ENCODE results near the gene FICD. TPM values are rescaled to one million over a fixed set of nuclear protein-coding genes. Genes with fewer than 3 reads are reported as not detected.

FICD gene
- total RNA-seq, 6 donors from 2014 or later: 6.5 to 15.3 (median 12.2) TPM

DNA sequence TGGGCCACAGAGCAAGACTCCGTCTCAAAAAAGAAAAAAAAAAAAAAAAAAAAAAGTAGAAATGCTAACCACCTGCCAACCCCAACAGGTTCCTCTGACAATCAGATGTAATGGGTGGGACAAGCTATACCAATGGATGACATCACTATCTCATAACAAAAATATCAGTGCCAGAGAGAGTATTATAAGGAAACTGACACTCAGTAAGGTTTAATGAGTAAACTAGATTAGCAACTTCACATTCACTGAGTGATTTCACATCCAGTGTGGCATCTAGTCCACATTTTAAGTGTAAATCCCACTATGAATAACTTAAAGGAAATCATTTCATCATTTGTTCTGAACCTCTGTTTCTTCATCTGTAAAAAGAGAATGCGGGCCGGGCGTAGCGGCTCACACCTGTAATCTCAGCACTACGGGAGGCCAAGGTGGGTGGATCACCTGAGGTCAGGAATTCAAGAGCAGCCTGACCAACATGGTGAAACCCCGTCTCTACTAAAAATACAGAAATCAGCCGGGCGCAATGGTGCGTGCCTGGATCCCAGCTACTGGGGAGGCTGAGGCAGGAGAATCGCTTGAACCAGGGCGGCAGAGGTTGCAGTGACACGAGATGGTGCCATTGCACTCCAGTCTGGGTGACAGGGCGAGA, 44.1 kb downstream of the FICD start:
- 78 to 82% methylated on average over 14 of the region's 14 CpGs for whole genome bisulfite sequencing, 2 donors

DNA sequence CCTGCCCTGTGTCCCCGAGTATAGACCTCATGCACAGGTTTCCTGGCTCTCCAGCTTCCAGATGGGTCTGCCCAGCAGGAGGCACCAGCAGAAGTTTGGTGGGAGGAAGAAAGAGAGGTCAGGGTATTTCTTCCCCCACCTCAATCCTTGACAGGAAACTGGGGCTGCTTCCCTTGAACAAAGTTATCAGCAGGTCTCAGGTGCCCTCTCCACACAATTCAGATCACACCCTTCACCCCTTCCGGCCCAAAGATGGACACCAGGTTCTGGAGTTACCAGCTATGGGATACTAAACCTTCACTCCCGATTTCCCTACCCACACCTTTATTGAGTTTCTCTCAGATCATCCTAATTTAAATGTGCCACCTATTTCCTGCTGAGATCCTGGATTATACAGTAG, 44.7 kb downstream of the FICD start:
- peaks cover 43 to 65% (median 50%) of the 10 kb centered on the region in 4 donors for H3K4me1 ChIP-seq
- no peak for ATAC-seq (ENCODE audit: low FRiP score in 2 of 2)
- H3K27me3 ChIP-seq: no peaks in the 10 kb centered on the region
- DNase-seq: no peak
- no peak overlapping the region for H3K27ac ChIP-seq
- H3K9me3 ChIP-seq: no peaks in the 10 kb centered on the region
- peak overlapping the region in 3 of 4 donors; percentile 79 to 95 (median 85) for H3K4me3 ChIP-seq
- TF ChIP-seq, protein P1, sequence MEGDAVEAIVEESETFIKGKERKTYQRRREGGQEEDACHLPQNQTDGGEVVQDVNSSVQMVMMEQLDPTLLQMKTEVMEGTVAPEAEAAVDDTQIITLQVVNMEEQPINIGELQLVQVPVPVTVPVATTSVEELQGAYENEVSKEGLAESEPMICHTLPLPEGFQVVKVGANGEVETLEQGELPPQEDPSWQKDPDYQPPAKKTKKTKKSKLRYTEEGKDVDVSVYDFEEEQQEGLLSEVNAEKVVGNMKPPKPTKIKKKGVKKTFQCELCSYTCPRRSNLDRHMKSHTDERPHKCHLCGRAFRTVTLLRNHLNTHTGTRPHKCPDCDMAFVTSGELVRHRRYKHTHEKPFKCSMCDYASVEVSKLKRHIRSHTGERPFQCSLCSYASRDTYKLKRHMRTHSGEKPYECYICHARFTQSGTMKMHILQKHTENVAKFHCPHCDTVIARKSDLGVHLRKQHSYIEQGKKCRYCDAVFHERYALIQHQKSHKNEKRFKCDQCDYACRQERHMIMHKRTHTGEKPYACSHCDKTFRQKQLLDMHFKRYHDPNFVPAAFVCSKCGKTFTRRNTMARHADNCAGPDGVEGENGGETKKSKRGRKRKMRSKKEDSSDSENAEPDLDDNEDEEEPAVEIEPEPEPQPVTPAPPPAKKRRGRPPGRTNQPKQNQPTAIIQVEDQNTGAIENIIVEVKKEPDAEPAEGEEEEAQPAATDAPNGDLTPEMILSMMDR (IDR thresholded peaks at IDR 0.05): no peak
- no peak for TF ChIP-seq POLR2AphosphoS5 (IDR thresholded peaks at IDR 0.05)
- no peak for TF ChIP-seq EP300 (IDR thresholded peaks at IDR 0.05)
- no peak for TF ChIP-seq POLR2A (IDR thresholded peaks at IDR 0.05)
- 36 to 57% methylated on average over 3 of the region's 3 CpGs for WGBS, 2 donors
- H3K36me3 ChIP-seq: peaks cover 3 to 20% (median 8%) of the 10 kb centered on the region in 4 donors

More for the DNA sequence above, 44.1 kb downstream of the FICD start:
- ATAC-seq (ENCODE audit: low FRiP score in 2 of 2) (no peak), DNase-seq (no peak)
- TF ChIP-seq POLR2AphosphoS5 (IDR thresholded peaks at IDR 0.05): no peak
- no peak for TF ChIP-seq EP300 (IDR thresholded peaks at IDR 0.05)
- no peak for TF ChIP-seq POLR2A (IDR thresholded peaks at IDR 0.05)
- TF ChIP-seq, protein P1 (IDR thresholded peaks at IDR 0.05): no peak
- no peak overlapping the region for H3K27ac ChIP-seq
- peaks cover 0 to 14% (median 3%) of the 10 kb centered on the region in 4 donors for H3K36me3 ChIP-seq
- no peaks in the 10 kb centered on the region for H3K9me3 ChIP-seq
- H3K4me3 ChIP-seq: peak overlapping the region in 1 of 4 donors; percentile 95
- no peaks in the 10 kb centered on the region for H3K27me3 ChIP-seq
- H3K4me1 ChIP-seq: peaks cover 44 to 64% (median 51%) of the 10 kb centered on the region in 4 donors

DNA sequence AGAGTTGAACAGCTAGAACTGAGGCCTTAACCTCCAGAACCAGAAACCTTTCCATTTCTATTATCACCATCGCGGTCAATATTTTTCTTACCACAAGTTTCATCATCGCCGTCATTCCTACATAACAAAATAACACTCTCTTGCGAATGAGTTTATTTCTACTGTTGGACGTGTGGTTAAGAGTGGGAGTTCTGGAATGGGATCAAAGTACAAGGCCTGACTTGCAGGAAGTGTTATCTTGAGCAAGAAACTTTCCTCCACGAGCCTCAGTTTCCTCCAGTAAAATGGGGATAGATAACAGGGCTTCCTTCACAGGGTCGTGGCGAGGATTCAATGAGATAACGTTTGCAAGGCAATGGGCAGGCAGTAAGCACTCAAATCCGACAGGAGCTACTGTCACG, 45.2 kb downstream of the FICD start:
- 0% methylated on average over 12 of the region's 12 CpGs for WGBS, 2 donors
- TF ChIP-seq EP300 (IDR thresholded peaks at IDR 0.05): no peak
- ATAC-seq (ENCODE audit: low FRiP score in 2 of 2) (no peak), DNase-seq (no peak)
- peaks cover 43 to 65% (median 46%) of the 10 kb centered on the region in 4 donors for H3K4me1 ChIP-seq
- H3K27me3 ChIP-seq: no peaks in the 10 kb centered on the region
- peak overlapping the region; percentile 79 to 95 (median 84) for H3K4me3 ChIP-seq
- peak overlapping the region; percentile 87 to 95 (median 94) for H3K27ac ChIP-seq
- no peaks in the 10 kb centered on the region for H3K9me3 ChIP-seq
- peaks cover 7 to 26% (median 13%) of the 10 kb centered on the region in 4 donors for H3K36me3 ChIP-seq

DNA sequence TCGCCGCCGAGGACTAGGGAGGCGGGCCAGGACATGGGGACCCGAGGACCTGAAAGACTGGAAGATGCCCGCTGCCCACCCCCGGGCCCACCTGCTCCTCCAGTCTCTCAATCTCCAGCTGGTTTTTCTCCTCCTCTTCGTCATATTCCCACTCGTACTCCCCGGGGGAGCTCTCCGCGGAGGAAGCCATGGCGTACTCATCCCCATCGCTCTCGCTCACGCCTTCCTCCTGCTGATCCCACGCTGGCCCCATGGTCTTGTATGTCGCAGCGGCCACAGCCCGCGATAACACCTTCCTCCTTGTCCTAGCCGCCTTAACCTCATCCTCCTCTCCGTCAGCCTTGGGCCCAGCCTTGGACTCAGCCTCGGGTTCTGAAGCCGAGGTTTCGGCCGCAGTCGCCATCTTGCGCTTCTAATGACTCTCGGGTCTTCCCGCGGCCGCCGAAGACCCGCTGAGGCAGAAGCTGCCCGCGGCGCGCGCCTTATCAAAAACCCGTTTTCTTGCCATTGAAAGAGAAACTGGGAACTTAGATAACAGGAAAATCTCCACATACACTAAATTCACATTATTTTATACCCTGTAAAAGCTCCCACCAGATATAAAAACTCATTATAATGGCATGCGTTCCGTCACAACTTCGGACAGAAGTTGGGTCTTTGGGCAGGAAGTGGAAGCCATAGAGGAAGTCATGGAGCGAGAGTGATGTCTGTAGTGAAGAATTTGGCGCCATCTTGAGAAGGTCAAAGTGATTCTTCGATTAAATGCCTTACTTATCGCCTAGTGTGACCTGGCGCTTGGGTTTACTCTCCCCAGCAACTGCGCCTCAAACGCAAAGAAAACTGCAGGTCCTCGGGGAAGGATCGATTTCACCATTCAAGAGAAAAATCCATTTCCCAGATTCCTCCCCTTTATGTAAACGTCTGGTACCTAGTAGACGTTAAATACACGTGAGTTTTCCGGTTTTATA, 46.0 kb downstream of the FICD start, which contains the start of gene SART3:
Gene SART3, minus strand, starts transcription at position 422 of the 968 bp plus-strand sequence. Its CDS starts 19 bp downstream, at position 403.
- ATAC-seq (ENCODE audit: low FRiP score in 2 of 2): peak; percentile 86 to 89
- peak in 1 of 4 donors; percentile 22 for TF ChIP-seq EP300 (IDR thresholded peaks at IDR 0.05)
- peak; percentile 77 to 86 for TF ChIP-seq POLR2AphosphoS5 (IDR thresholded peaks at IDR 0.05)
- peak in 3 of 4 donors; percentile 24 to 64 (median 42) for TF ChIP-seq POLR2A (IDR thresholded peaks at IDR 0.05)
- TF ChIP-seq, protein P1 (IDR thresholded peaks at IDR 0.05): no peak
- Histone ChIP-seq H3K4me1 (peaks cover 45 to 70% (median 49%) of the 10 kb centered on the region in 4 donors), H3K4me3 (peak within 1 kb of the TSS; percentile 79 to 95 (median 84)), H3K27me3 (no peaks in the 10 kb centered on the region), H3K9me3 (no peaks in the 10 kb centered on the region), H3K27ac (peak within 1 kb of the TSS; percentile 87 to 95 (median 94)), H3K36me3 (peaks cover 7 to 33% (median 17%) of the 10 kb centered on the region in 4 donors)
- 0% methylated on average over 42 to 56 of the region's 57 CpGs for WGBS, 2 donors
- DNase-seq: peak; percentile 76 to 92

Data from upper lobe of left lung (tissue), 6 donors.